ENCODE data around the gene TEAD4.

DNA sequence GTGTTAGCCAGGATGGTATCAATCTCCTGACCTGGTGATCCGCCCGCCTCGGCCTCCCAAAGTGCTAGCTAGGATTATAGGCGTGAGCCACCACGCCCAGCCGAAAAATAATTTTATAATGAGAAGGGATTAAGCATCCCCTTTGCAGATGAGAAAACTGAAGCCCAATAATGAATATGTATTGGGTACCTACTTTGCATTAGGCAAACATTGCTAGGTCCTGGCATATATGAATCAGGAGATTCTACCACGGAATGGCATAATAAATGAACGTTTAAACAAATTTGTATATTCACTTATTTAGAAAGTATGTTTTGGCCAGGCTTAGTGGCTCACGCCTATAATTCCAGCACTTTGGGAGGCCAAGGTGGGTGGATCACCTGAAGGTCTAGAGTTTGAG, 36.1 kb upstream of the TEAD4 start:
- TF ChIP-seq, protein P1, sequence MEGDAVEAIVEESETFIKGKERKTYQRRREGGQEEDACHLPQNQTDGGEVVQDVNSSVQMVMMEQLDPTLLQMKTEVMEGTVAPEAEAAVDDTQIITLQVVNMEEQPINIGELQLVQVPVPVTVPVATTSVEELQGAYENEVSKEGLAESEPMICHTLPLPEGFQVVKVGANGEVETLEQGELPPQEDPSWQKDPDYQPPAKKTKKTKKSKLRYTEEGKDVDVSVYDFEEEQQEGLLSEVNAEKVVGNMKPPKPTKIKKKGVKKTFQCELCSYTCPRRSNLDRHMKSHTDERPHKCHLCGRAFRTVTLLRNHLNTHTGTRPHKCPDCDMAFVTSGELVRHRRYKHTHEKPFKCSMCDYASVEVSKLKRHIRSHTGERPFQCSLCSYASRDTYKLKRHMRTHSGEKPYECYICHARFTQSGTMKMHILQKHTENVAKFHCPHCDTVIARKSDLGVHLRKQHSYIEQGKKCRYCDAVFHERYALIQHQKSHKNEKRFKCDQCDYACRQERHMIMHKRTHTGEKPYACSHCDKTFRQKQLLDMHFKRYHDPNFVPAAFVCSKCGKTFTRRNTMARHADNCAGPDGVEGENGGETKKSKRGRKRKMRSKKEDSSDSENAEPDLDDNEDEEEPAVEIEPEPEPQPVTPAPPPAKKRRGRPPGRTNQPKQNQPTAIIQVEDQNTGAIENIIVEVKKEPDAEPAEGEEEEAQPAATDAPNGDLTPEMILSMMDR (IDR thresholded peaks at IDR 0.05): no peak
- TF ChIP-seq POLR2A (IDR thresholded peaks at IDR 0.05) (no peak), EP300 (IDR thresholded peaks at IDR 0.05) (no peak)
